HG02678 (cell line): ENCODE measurements around the gene GLDN.
A peak's percentile ranks its signal among the peaks of the same experiment; 100 is the strongest.

Experiments
- ATAC-seq: cut with Tn5 transposase; IDR thresholded peaks from one replicate; pipeline ENCODE4 v1.9.1; 2021; ENCODE audit warnings: mild to moderate bottlenecking, moderate library complexity; ENCODE audit not compliant: unreplicated experiment

Gene GLDN

GRCh38 chr15:51356147-51356546, 14.7 kb downstream of the GLDN start:
- ATAC-seq: no peak

DNA sequence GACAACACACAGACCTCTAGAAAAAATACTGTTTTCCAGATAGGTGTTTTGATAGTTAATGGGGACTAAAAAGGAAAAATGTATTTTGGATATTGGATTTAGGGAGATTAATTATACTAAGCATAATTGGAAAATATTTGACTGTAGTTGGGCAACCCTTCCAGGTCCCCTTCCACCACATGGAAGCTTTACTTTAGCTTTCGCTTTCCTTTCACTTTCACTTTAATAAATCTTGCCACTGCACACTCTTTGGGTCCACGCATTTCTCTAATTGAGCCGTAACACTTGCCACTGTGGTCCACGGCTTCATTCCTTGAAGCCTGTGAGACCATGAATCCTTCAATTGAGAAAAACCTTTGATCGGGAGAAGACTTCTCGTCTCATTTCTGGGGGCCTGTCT, 15.5 kb downstream of the GLDN start:
- no peak for ATAC-seq

DNA sequence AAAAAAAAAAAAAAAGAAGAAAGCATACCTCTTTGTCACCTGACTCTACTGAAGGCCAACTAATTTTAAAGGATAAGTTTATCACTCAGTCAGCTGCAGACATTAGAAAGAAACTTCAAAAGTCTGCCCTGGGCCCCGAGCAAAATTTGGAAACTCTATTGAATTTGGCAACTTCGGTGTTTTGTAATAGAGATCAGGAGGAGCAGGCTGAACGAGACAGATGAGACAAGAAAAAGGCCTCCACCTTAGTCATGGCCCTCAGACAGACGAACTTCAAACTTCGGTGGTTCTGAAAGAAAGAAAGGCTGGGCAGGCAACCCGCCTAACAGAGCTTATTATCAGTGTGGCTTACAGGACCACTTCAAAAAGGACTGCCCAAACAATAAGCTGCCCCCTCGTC, 18.5 kb downstream of the GLDN start:
- ATAC-seq: no peak

DNA sequence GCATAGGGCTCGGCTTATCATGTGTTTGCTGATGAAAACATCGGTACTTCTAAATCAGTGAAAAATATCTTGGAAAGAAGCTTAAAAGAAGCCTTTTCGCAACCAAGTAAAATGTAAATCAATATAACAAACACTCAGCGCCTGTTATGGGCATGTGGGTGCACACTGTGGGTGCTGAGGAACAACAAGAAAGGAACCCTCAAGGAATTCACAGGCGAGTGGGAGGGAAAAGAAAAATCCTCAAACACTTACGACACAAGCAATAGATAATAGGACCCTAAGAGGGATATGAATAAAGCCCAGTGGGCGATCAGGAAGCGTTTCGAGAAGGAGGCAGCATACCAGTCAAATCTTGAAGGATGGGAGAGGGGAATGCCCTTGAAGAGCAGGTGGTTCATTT, 21.9 kb downstream of the GLDN start:
- no peak for ATAC-seq

DNA sequence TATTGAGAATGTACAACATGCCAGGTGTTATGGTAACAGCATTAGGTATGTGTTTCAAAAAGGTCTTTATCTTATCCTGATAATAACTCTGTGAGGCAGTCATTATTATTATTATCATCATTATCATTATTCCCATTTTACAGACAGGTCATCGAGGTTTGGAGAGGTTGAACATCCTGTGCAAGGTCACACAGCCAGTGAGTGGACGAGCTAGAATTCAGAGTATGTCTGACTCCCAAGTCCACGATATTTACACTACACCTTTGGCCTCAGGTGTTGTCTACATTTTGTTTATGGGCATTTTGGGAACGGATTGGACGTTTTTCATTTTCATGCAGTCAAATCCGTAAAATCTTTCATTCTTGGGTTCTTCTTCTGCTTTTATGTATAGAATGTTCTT, 24.0 kb downstream of the GLDN start:
- no peak for ATAC-seq

DNA sequence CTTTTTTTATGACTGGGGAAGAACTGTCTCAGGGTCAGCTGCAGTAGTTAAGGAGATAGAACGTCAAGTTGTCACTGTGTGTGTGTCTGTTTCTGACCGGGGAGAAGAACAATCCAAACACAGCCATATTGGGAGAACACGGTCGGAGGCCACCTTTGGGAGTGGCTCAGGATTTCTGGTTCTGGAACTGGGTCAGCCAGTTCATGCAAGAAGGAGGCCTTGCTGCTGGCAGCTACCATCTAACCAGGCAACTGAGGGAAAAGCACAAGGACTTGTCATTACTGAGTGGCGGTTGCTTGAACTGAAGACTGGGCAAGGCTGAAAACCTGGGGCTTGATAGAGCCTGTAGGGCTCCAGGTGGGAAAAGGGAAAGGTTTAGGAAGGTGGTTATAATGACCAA, 24.6 kb downstream of the GLDN start:
- no peak for ATAC-seq

DNA sequence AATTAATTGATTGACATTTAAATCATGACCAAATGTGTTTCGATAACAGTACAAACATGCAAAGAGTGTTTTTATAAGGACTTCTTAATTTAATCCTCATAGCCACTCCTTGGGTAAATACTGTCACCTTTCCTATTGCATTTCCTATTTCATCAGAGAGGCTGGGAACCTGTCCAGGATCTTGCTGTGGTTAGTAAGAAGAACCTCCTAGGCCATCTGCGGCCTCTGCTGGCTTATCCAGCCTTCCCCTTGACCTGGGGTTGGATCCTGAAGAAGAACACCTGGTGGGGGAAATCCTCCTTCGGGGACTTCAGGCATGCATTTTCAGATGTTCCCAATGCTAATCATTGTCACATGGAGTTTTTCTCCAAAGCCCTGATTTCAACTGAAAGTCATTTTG, 25.5 kb downstream of the GLDN start:
- no peak for ATAC-seq

GRCh38 chr15:51367322-51367976, 26.0 kb downstream of the GLDN start:
- ATAC-seq: no peak

DNA sequence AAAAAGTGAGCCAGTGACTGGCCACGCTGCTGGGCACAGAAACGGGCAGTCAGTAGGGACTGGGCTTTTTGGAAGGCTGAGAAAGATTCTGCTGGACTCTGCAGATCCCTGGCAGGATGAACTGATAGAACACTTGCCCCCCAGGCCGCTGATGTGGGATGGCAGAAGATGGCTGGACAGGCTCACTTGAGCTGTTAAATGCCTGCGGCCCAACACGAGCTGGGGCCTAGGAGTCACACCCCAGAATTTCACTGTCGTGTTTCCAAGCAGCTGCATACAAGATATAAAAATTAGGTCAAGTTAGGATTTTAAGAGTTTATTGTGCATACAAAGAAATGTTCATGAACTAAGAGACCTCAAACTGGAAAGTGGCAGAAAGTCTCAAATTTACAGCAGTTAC, 26.9 kb downstream of the GLDN start:
- no peak for ATAC-seq

GRCh38 chr15:51368751-51369450, 27.4 kb downstream of the GLDN start:
- ATAC-seq: no peak

DNA sequence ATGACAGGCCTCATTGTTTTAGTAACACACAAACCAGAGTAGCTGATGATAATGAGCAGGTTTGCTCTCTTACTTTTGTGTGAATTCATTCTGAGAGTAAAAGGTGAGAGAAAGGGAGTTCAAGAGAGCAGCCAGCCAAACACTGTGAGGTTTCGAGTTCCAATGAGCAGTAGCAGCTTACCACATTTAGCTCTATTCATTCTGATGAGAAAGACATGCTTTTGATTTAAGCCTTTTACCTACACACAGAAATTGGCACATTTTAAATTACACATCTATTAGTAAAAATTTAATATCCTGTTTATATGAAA, 28.0 kb downstream of the GLDN start:
- no peak for ATAC-seq

DNA sequence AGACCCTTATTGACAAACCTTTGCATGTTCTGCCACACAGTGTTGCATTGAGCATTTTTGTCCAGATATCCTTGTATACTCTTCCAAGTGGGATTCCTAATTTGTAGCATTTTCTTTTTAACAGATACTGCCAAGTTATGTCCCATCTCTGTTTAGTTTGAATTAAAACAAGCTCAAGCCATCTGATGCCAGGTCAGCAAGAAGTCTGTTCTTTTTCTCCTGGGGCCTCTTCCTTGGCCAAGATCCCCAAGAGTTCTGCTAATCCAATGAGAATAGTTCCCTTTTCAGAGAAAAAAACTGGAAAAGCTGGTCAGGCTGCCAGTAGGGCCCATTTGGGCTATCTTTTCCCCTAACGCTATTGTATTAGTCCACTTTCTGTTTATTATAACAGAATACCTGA, 29.8 kb downstream of the GLDN start:
- no peak for ATAC-seq

- no peak for ATAC-seq
These were observed 32.7 kb downstream of the GLDN start for GRCh38 chr15:51374131-51374530.

DNA sequence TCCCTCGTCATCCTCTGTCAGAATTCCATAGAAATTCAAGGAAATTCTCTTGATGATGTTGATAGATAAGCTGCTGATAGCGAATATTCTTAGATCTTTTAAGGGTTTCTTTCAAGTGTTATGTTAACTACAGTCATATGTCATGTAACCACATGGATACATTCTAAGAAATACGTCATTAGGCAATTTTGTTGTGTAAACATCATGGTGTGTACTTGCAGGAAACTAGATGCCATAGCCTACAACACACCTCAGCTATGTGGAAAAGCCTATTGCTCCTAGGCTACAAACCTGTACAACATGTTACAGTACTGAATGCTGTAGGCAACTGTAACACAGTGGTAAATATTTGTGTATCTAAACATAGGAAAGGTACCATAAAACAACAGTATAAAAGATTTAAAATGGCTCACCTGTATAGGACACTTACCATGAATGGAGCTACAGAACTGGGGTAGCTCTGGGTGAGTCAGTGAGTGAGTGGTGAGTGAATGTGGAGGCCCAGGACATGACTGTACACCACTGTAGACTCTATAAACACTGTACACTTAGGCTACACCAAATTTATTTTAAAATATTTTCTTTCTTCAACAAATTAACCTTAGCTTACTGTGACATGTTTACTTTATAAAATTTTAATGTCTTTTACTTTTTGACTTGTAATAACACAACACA, 34.6 kb downstream of the GLDN start:
- ATAC-seq: no peak

DNA sequence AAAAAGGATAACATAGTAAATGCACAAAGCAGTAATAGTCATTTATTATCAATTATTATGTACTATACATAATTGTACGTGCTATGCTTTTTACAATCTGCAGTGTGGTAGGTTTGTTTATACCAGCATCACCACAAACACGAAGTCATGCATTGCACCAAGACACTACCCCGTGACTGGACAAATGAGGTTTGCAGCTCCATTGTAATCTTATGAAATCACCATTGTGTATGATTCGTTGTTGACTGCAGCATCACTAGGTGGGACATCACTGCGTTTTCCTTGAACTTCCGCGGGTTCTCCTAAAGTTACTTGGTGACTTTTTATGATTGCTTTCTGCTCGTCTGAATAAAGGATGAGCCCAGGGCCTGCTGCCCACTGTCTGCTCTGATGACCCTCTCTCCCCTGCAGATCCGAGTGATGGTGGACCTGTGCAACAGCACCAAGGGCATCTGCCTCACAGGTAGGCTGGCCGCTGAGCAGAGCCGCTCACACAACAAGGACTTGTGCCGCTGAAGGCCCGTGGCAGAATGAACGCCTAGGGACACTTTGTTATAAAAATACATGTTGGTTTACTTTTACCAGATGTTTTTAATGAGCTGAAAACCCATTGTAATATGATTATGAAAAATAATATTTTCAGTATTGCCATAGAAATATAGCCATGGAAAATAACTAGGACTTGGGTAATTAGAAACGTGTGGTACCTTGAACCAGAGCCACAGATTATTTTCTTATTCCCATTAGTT, 35.8 kb downstream of the GLDN start:
- ATAC-seq: no peak

DNA sequence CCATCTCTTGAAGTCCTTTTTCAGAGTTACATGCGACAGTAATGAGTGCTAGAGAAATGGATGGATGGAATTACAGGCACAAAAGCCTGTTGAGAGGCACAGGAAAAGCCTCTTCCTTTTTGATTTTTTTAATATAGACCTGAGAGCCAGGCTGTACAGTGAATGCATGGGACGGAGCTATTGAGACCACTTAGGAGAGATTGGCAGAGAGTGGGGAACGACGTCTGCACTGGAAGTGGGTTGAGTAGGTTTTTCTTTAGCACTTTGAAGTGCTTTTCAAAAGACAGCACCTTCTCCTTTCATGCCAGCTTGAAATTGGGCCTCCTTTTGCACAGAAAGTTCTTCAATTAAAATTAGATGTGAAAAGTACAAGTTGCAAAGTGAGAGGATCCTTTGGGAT, 37.0 kb downstream of the GLDN start:
- ATAC-seq: no peak

DNA sequence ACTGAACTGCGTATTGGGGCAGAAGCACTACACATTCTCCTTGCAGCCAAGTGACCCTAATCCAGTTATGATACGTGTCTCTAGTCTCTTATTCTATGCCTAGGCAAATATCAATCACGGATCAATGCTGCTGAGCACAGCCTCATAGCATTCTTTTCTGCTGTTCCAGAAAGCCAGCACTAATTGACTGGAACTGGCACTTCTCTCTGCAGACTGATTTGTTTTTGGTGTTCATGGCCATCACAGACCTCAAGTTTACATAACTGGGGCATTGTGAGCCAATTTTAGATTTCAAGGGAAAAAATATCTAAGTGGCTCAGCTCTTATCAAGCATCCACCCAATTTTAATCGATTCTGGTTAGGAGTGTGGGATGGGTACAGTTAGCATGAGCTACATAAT, 37.9 kb downstream of the GLDN start:
- ATAC-seq: no peak

DNA sequence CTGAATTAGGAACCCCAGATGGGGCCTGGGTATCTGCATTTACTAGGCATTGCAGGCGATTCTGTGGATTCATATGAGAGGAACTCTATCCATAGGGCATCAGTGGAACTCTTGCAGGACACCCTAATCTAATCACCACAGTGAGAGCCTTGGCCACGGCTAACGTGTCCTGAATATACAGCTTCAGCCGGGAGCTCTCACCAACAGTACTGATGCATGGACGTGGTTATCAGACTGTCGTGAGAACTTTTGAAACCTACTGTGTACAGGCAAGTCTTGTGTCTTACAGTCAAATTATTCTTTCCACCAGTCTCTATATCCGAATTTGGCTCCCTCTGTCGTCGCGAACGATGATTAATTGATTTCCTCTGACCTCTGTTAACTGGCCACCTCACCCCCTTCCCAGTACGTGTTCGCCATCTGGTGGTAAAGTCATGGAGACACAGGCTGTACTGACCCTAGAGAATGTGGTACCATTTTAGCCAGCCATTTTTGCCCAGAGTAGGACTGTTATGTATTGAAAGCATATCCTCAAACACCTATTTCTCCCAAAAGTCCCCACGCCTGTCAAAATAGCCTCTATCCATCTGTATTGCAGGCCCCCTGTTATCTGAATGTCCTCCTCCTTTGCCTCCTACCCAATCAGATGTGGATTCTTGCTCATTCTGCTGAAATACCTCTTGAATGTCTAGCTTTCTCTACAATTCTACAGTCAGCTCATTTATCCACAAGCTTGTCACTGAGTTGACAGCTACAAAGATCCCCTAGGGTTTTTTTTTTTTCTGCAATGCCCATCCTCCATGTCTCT, 39.7 kb downstream of the GLDN start:
- ATAC-seq: peak; percentile 79

DNA sequence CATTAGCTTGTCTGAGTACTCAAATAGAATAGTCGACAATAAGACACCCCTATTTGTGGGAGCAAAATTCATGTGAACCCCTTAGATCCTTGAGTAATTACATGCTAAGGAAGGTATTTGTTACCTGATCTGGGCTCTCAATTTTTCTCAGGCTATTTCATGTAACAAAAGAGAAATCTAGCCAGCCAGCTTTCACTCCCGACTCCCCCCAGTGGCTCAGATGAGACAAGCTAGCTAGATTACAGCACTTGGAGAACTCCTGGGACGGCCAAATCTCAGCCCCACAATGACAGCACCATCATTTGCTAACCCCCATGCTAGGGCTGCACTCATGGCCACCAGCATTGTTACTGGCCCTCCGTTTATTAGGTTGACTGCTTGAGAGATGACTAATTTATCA, 41.3 kb downstream of the GLDN start:
- no peak for ATAC-seq

- ATAC-seq: no peak
These were observed 44.6 kb downstream of the GLDN start for GRCh38 chr15:51386029-51386428.

- no peak for ATAC-seq
These were observed 45.0 kb downstream of the GLDN start for GRCh38 chr15:51386486-51386885.
